ENCODE results near the gene SPRTN. TPM values are rescaled to one million over a fixed set of nuclear protein-coding genes. Genes with fewer than 3 reads are reported as not detected.

The SPRTN gene, protein sequence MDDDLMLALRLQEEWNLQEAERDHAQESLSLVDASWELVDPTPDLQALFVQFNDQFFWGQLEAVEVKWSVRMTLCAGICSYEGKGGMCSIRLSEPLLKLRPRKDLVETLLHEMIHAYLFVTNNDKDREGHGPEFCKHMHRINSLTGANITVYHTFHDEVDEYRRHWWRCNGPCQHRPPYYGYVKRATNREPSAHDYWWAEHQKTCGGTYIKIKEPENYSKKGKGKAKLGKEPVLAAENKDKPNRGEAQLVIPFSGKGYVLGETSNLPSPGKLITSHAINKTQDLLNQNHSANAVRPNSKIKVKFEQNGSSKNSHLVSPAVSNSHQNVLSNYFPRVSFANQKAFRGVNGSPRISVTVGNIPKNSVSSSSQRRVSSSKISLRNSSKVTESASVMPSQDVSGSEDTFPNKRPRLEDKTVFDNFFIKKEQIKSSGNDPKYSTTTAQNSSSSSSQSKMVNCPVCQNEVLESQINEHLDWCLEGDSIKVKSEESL
- total RNA-seq, result 10 to 100 TPM; 11.6 to 62.5 (median 25.8) TPM
- 1 to 10 TPM; 3.2 to 4.3 (median 3.9) TPM for polyA plus RNA-seq
- long read RNA-seq, donor 1, result 0 reads
- long read RNA-seq, donor 2, transcript SPRTN-202 (5 exons, 3,468 nt), result major isoform, 6 of 7 reads
- long read RNA-seq, donor 2, partial matches to known transcripts, result 0 of 7 reads
- long read RNA-seq, donor 2, other reads (novel, unspliced or antisense), result 0 of 7 reads
- long read RNA-seq, donor 3, partial matches to known transcripts, result 0 of 4 reads
- long read RNA-seq, donor 3, other reads (novel, unspliced or antisense), result 0 of 4 reads
- long read RNA-seq, donor 4, result 0 reads
- long read RNA-seq, donor 5, partial matches to known transcripts, result 0 of 5 reads
- long read RNA-seq, donor 5, other reads (novel, unspliced or antisense), result 0 of 5 reads
- long read RNA-seq, donor 6, result 0 reads
- long read RNA-seq, donor 7, partial matches to known transcripts, result 0 of 4 reads
- long read RNA-seq, donor 7, other reads (novel, unspliced or antisense), result 0 of 4 reads
- long read RNA-seq, donor 8, partial matches to known transcripts, result 0 of 1 reads
- long read RNA-seq, donor 8, other reads (novel, unspliced or antisense), result 0 of 1 reads
- long read RNA-seq, donor 9, partial matches to known transcripts, result 5 of 8 reads
- long read RNA-seq, donor 9, other reads (novel, unspliced or antisense), result 0 of 8 reads
- long read RNA-seq, donor 10, partial matches to known transcripts, result 0 of 1 reads
- long read RNA-seq, donor 10, other reads (novel, unspliced or antisense), result 0 of 1 reads

DNA sequence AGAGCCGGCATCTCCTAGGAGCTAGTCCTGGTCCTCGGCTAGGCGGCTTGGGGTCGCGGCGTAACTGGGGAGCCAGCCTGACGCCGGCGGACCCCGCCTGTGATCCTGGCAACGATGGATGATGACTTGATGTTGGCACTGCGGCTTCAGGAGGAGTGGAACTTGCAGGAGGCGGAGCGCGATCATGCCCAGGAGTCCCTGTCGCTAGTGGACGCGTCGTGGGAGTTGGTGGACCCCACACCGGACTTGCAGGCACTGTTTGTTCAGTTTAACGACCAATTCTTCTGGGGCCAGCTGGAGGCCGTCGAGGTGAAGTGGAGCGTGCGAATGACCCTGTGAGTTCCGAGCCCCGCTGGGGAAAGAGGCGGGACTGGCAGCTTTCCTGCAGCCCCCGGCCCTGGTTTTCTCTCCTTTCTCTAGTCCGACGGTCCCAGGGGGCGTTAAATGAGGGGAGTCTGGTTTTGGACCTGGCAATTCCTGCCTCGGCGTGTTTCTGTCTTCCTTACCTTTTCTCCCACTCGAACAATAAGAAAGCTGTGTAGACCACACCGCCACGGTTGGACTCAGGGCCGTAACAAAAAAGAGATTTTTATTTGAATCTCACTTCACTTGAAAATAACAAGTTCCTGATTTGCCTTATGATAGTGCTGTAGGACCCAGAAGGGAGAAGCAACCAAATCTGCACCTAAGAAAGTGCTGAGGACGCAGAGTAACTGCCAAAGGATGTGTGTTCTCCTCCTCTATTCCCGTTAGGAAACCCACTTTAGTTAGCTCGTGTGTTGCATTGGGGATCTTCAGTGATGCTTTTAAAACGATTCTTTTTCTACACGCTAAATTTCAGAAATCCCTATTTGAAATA, at the start of gene SPRTN:
Gene SPRTN (plus strand): TSS at position 24 of the 859 bp plus-strand sequence. CDS start 91 bp downstream, at position 115.
- intact Hi-C loops (cut with DNase I; ENCODE audit: low total_unique reads), result no loop called here

GRCh38 chr1:231295938-231296337, 42.2 kb upstream of the SPRTN start:
- TF ChIP-seq CTCF (IDR thresholded peaks at IDR 0.05), result no peak
- no peak overlapping the region for H3K4me3 ChIP-seq
- H3K36me3 ChIP-seq, result no peaks in the 10 kb centered on the region
- H3K27ac ChIP-seq, result no peak overlapping the region
- H3K4me1 ChIP-seq, result no peaks in the 10 kb centered on the region
- intact Hi-C loops (cut with DNase I; ENCODE audit: low total_unique reads), result no loop called here
- WGBS, 5 donors, result 55 to 74% (median 68%) methylated on average over 4 of the region's 4 CpGs
- no peaks in the 10 kb centered on the region for H3K27me3 ChIP-seq
- DNase-seq, result no peak
- no peaks in the 10 kb centered on the region for H3K9me3 ChIP-seq

More for the DNA sequence above, at the start of gene SPRTN:
- Histone ChIP-seq H3K4me3 (peak within 1 kb of the TSS; percentile 82 to 95 (median 90)), H3K9me3 (no peaks in the 10 kb centered on the region), H3K27ac (peak within 1 kb of the TSS; percentile 92 to 97 (median 95)), H3K27me3 (no peaks in the 10 kb centered on the region), H3K36me3 (peaks cover 5 to 28% (median 21%) of the 10 kb centered on the region in 4 donors), H3K4me1 (peaks cover 41 to 61% (median 56%) of the 10 kb centered on the region in 4 donors)
- peak in 1 of 2 donors; percentile 28 for DNase-seq
- WGBS, 5 donors, result 0 to 1% (median 1%) methylated on average over 37 to 43 of the region's 43 CpGs
- TF ChIP-seq POLR2AphosphoS5 (IDR thresholded peaks at IDR 0.05) (peak in 1 of 3 donors; percentile 4), CTCF (IDR thresholded peaks at IDR 0.05) (no peak)

- H3K4me1 ChIP-seq, result no peaks in the 10 kb centered on the region
- H3K4me3 ChIP-seq, result no peak overlapping the region
- intact Hi-C loops (cut with DNase I; ENCODE audit: low total_unique reads), result no loop called here
- TF ChIP-seq EP300 (IDR thresholded peaks at IDR 0.05) (no peak), CTCF (IDR thresholded peaks at IDR 0.05) (no peak), POLR2A (IDR thresholded peaks at IDR 0.05) (no peak), POLR2AphosphoS5 (IDR thresholded peaks at IDR 0.05) (no peak)
- H3K9me3 ChIP-seq, result no peaks in the 10 kb centered on the region
- H3K36me3 ChIP-seq, result no peaks in the 10 kb centered on the region
- no peak for DNase-seq
- no peaks in the 10 kb centered on the region for H3K27me3 ChIP-seq
- H3K27ac ChIP-seq, result no peak overlapping the region
- 68 to 92% (median 85%) methylated on average over 3 of the region's 3 CpGs for whole genome bisulfite sequencing, 5 donors
These were observed 36.1 kb upstream of the SPRTN start for GRCh38 chr1:231301990-231302389.

All from stomach (tissue), 19 donors.